GM12878 (cell line): ENCODE measurements around the gene ZNF106. TPM values are rescaled to one million over a fixed set of nuclear protein-coding genes. Genes with fewer than 3 reads are reported as not detected.

Source experiments
- ATAC-seq: fragments of 200-7000 bp; cut with Tn5 transposase; 3 replicates; pipeline ENCODE4 v1.9.1; 2020; ENCODE audit warnings: mild to moderate bottlenecking, moderate library complexity
- BruUV-seq: library from RNA; stranded (reverse); fragments of 400-500 nt; replicated peaks from 2 replicates; lab custom pipeline; 2021; lab: Mats Ljungman, UMichigan
- CTCF ChIA-PET: fragments of 300-600 bp; sonication (Branson Sonifier 250); formaldehyde crosslinking; extraction: SDS; loops from one replicate; lab custom pipeline; 2021; ENCODE audit warnings: inconsistent platforms; lab: Yijun Ruan, JAX
- POLR2A ChIA-PET: fragments of 350-600 bp; formaldehyde crosslinking; extraction: SDS; loops from one replicate; lab custom pipeline; 2021; ENCODE audit warnings: inconsistent platforms; lab: Charles Lee
- RAD21 ChIA-PET: fragments of 300-600 bp; sonication (Branson Sonifier 250); formaldehyde crosslinking; loops from one replicate; lab custom pipeline; 2023; ENCODE audit warnings: antibody characterized with exemption; ENCODE audit not compliant: unreplicated experiment; lab: Charles Lee
- SMC1A ChIA-PET: fragments of 300-600 bp; sonication (Branson Sonifier 250); formaldehyde crosslinking; loops from one replicate; lab custom pipeline; 2023; ENCODE audit not compliant: unreplicated experiment, uncharacterized antibody; lab: Charles Lee
- DNase-seq: peaks from one replicate; pipeline ENCODE4 v3.0.0-alpha.2; 2011; ENCODE audit warnings: low read depth, low spot score
- FAIRE-seq: peaks from 3 replicates; lab custom pipeline; 2011; peaks lifted over from hg19 to GRCh38; lab: Jason Lieb, UNC
- H2AFZ ChIP-seq: 2 replicates; pipeline ENCODE4 v1.6.0; 2011; ENCODE audit warnings: low read depth, low read length, control low read depth; ENCODE audit not compliant: control insufficient read depth
- H3K27ac ChIP-seq: 2 replicates; pipeline ENCODE4 v1.5.1; 2011; ENCODE audit warnings: control low read depth; ENCODE audit not compliant: control insufficient read depth, insufficient read depth
- H3K27me3 ChIP-seq, 2 experiments: replicated peaks in 1 of 2; 2 replicates each; pipeline versions ENCODE4 v1.6.0 to v1.6.1; 2011; ENCODE audit warnings: low read length in 1 of 2; ENCODE audit not compliant: control insufficient read depth in 2 of 2, insufficient read depth in 2 of 2
- H3K36me3 ChIP-seq, 2 experiments: 2 replicates each; pipeline ENCODE4 v1.5.1; 2011; ENCODE audit warnings: low read length in 1 of 2; ENCODE audit not compliant: control insufficient read depth in 2 of 2, insufficient read depth in 2 of 2
- H3K4me1 ChIP-seq: 2 replicates; pipeline ENCODE4 v1.6.1; 2011; ENCODE audit warnings: mild to moderate bottlenecking, low read length, moderate library complexity, mixed read lengths; ENCODE audit not compliant: control insufficient read depth, insufficient read depth
- H3K4me2 ChIP-seq: 2 replicates; pipeline ENCODE4 v1.6.0; 2011; ENCODE audit warnings: control low read depth; ENCODE audit not compliant: control insufficient read depth, insufficient read depth
- H3K4me3 ChIP-seq: fragments of 200-600 bp; sonication (generic); 2 replicates; pipeline ENCODE4 v1.5.1; 2016
- H3K79me2 ChIP-seq: 2 replicates; pipeline ENCODE4 v1.6.0; 2011; ENCODE audit warnings: low read length; ENCODE audit not compliant: control insufficient read depth, insufficient read depth
- H3K9ac ChIP-seq: 2 replicates; pipeline ENCODE4 v1.8.0; 2011; ENCODE audit warnings: low read length, control low read depth, mixed read lengths; ENCODE audit not compliant: control insufficient read depth, insufficient read depth
- H3K9me3 ChIP-seq: replicated peaks from 3 replicates; pipeline ENCODE4 v1.5.1; 2011; ENCODE audit warnings: mild to moderate bottlenecking, low read length; ENCODE audit not compliant: control insufficient read depth, insufficient read depth
- H4K20me1 ChIP-seq: 2 replicates; pipeline ENCODE4 v1.6.0; 2011; ENCODE audit not compliant: control insufficient read depth, insufficient read depth
- DPF2 ChIP-seq: fragments of 450-650 bp; IDR thresholded peaks from 2 replicates; pipeline ENCODE4 v1.6.1; 2017; ENCODE audit warnings: mild to moderate bottlenecking
- E4F1 ChIP-seq: fragments of 450-650 bp; IDR thresholded peaks from 2 replicates; pipeline ENCODE4 v1.6.1; 2018; ENCODE audit warnings: borderline replicate concordance, mild to moderate bottlenecking; ENCODE audit not compliant: partially characterized antibody
- NFYB ChIP-seq: IDR thresholded peaks from 2 replicates; pipeline ENCODE4 v1.6.1; 2011; ENCODE audit warnings: low read depth, mild to moderate bottlenecking, low read length, improper control_type of control experiment, moderate library complexity; ENCODE audit not compliant: insufficient read depth
- RBBP5 ChIP-seq: fragments of 200-600 bp; sonication (generic); conservative IDR thresholded peaks from 2 replicates; pipeline ENCODE4 v1.6.1; 2016
- SREBF2 ChIP-seq: IDR thresholded peaks from 2 replicates; pipeline ENCODE4 v1.6.1; 2012; ENCODE audit warnings: mild to moderate bottlenecking, low read length
- TAF1 ChIP-seq: IDR thresholded peaks from 2 replicates; pipeline ENCODE4 v1.6.1; 2011; ENCODE audit warnings: mild to moderate bottlenecking, low read depth, low read length, borderline replicate concordance
- TBL1XR1 ChIP-seq: IDR thresholded peaks from 2 replicates; pipeline ENCODE4 v1.6.1; 2012; ENCODE audit warnings: low read depth, low read length, improper control_type of control experiment
- TCF3 ChIP-seq: IDR thresholded peaks from 2 replicates; pipeline ENCODE4 v1.6.1; 2012; ENCODE audit warnings: low read depth, mild to moderate bottlenecking, low read length, borderline replicate concordance; ENCODE audit not compliant: insufficient read depth
- ZBED1 ChIP-seq: IDR thresholded peaks from 2 replicates; pipeline ENCODE4 v1.6.1; 2016; ENCODE audit warnings: borderline replicate concordance
- WGBS: methylation state at CpG from one replicate; pipeline ENCODE4 v1.1.6; 2016; ENCODE audit warnings: low lambda C conversion rate; ENCODE audit not compliant: insufficient replicate concordance, insufficient coverage; ENCODE audit errors: missing lambda C conversion rate; 5-methylcytosine and 5-hydroxymethylcytosine counted together
- in situ Hi-C: fragments of 300-500 bp; cut with MboI; formaldehyde crosslinking; loops from 9 replicates; pipeline ENCODE4 v1.14.3; 2018; ENCODE audit warnings: mixed read lengths
- intact Hi-C: fragments of 100-400 bp; cut with micrococcal nuclease; formaldehyde crosslinking; loops from one replicate; pipeline ENCODE4 v1.14.2; 2022; ENCODE audit not compliant: unreplicated experiment
- polyA plus RNA-seq, 11 experiments: library from polyadenylated mRNA; depleted of rRNA in 4 of 11; unstranded in 6 of 11; stranded (reverse) in 5 of 11; fragments of >200 nt; fragmentation: Nextera tagmentation in 4 of 11; fragmentation: Illumina TruSeq in 1 of 11; extraction: Ambion mirVana in 4 of 11; extraction: Trizol in 1 of 11; gene quantifications; 1 replicate in 1 of 11; 2 replicates in 10 of 11; pipeline versions ENCODE4 v1.2.1 to v1.2.3, GENCODE V29; 2011 to 2016; ENCODE audit warnings: inconsistent platforms in 2 of 11, missing spikeins in 2 of 11, low read depth in 1 of 11
- total RNA-seq, 4 experiments: library from RNA; depleted of rRNA in 3 of 4; stranded (reverse); fragments of >200 nt in 3 of 4; fragmentation: Illumina TruSeq in 1 of 4; extraction: Trizol in 1 of 4; gene quantifications; 2 replicates each; pipeline versions ENCODE4 v1.2.1 to v1.2.3, GENCODE V29; 2013 to 2021

ZNF106 gene
- total and polyA plus RNA-seq, 10 of the 15 experiments (the other 5 are each of a cell fraction or from before 2014, with no cell fraction given): 10.7 to 45.3 (median 32.5) TPM

- SMC1A ChIA-PET: no interaction called here
- in situ Hi-C loops: no loop called here
- no peaks in the 10 kb centered on the region; the same call in 1 of the 3 replicates for H3K9me3 ChIP-seq
- H4K20me1 ChIP-seq: no peaks in the 10 kb centered on the region
- no peaks in the 10 kb centered on the region for H3K4me1 ChIP-seq
- H3K27me3 ChIP-seq: no peaks in the 10 kb centered on the region
- POLR2A ChIA-PET: no interaction called here
- no peak for DNase-seq
- no peak overlapping the region for H3K4me2 ChIP-seq
- RAD21 ChIA-PET: no interaction called here
- 38% methylated on average over 1 of the region's 1 CpG for WGBS
- no peaks in the 10 kb centered on the region for H3K79me2 ChIP-seq
- no peak overlapping the region for H3K27ac ChIP-seq
- no peak overlapping the region for H3K9ac ChIP-seq
- CTCF ChIA-PET: interaction anchor here (2.3 kb wide), 1 partner anchor 12 kb away, joined by 9 read pairs; no protein-coding TSS in a partner anchor
- no peaks in the 10 kb centered on the region for H3K36me3 ChIP-seq
- TF ChIP-seq NFYB (no peak), ZBED1 (no peak), TCF3 (no peak), DPF2 (no peak), SREBF2 (no peak), E4F1 (no peak), TBL1XR1 (no peak), TAF1 (no peak), RBBP5 (no peak)
- H2AFZ ChIP-seq: no peak overlapping the region
- FAIRE-seq: no peak
- H3K4me3 ChIP-seq: no peak overlapping the region
- no peak for ATAC-seq
- intact Hi-C loops: no loop called here
- BruUV-seq: no TSS peak
Measured at GRCh38 chr15:42373274-42373673, 117.7 kb downstream of the ZNF106 start.
